ENCODE results near the gene UMPS.

UMPS gene

GRCh38 chr3:124791639-124792151 is 61.4 kb downstream of the UMPS start:
- no peak overlapping the region for H3K4me3 ChIP-seq (ENCODE audit: low read depth, low read length)
- no peaks in the 10 kb centered on the region for H3K4me1 ChIP-seq (ENCODE audit: control insufficient read depth, insufficient read depth, low read length)
- CTCF ChIA-PET, result interaction anchor here (0.9 to 1.3 kb wide), 4 partner anchors 30 to 109 kb away, joined by 3 to 4 read pairs (median 3); no protein-coding TSS in a partner anchor
- no peak for TF ChIP-seq ZNF768 (tag by site-specific recombination; IDR thresholded peaks at IDR 0.05)
- no peak for TF ChIP-seq ZNF121 (tag by site-specific recombination; IDR thresholded peaks at IDR 0.05)
- TF ChIP-seq ZNF132 (tag by site-specific recombination; IDR thresholded peaks at IDR 0.05; ENCODE audit: borderline replicate concordance), result no peak
- TF ChIP-seq ZNF362 (tag by site-specific recombination; IDR thresholded peaks at IDR 0.05), result no peak
- TF ChIP-seq ZNF701 (tag by site-specific recombination; IDR thresholded peaks at IDR 0.05), result no peak
- no peak for TF ChIP-seq INSM2 (tag by site-specific recombination; IDR thresholded peaks at IDR 0.05)
- POLR2A ChIA-PET, result no interaction called here
- no peaks in the 10 kb centered on the region for H3K9me3 ChIP-seq (ENCODE audit: control insufficient read depth, insufficient read depth, low read depth, low read length)
- H3K36me3 ChIP-seq (ENCODE audit: control insufficient read depth in 2 of 2, insufficient read depth in 1 of 2, low read length in 2 of 2), result peaks cover 0 to 26% of the 10 kb centered on the region in 2 experiments; a peak in 1 of 3 replicates
- H3K27ac ChIP-seq (ENCODE audit: extremely low read depth, low read depth, low read length), result no peak overlapping the region

GRCh38 chr3:124792341-124793040 is 62.2 kb downstream of the UMPS start:
- no peak overlapping the region for H3K27ac ChIP-seq (ENCODE audit: extremely low read depth, low read depth, low read length)
- ChIA-PET POLR2A (no interaction called here), CTCF (interaction anchor here (0.9 to 1.6 kb wide), 5 partner anchors 31 to 109 kb away, joined by 3 to 4 read pairs (median 3); no protein-coding TSS in a partner anchor)
- H3K4me3 ChIP-seq (ENCODE audit: low read depth, low read length), result no peak overlapping the region
- TF ChIP-seq GLIS1 (tag by site-specific recombination; IDR thresholded peaks at IDR 0.05) (no peak), ZNF837 (tag by site-specific recombination; IDR thresholded peaks at IDR 0.05) (no peak), PBX3 (CRISPR knock-in tag; IDR thresholded peaks at IDR 0.05) (no peak), ZNF10 (tag by site-specific recombination; IDR thresholded peaks at IDR 0.05) (no peak), ZNF521 (tag by site-specific recombination; IDR thresholded peaks at IDR 0.05) (no peak), ZFP69B (tag by site-specific recombination; IDR thresholded peaks at IDR 0.05) (no peak), PRDM4 (tag by site-specific recombination; IDR thresholded peaks at IDR 0.05) (no peak), ZNF133 (tag by site-specific recombination; IDR thresholded peaks at IDR 0.05) (no peak), ZNF274 (IDR thresholded peaks at IDR 0.05; ENCODE audit: low read length) (no peak), ZNF274 (tag by site-specific recombination; IDR thresholded peaks at IDR 0.05; ENCODE audit: borderline replicate concordance) (no peak), HIC1 (tag by site-specific recombination; IDR thresholded peaks at IDR 0.05) (no peak), ELK4 (IDR thresholded peaks at IDR 0.05; ENCODE audit: borderline replicate concordance, low read depth, low read length) (no peak)
- no peaks in the 10 kb centered on the region for H3K9me3 ChIP-seq (ENCODE audit: control insufficient read depth, insufficient read depth, low read depth, low read length)
- H3K36me3 ChIP-seq (ENCODE audit: control insufficient read depth in 2 of 2, insufficient read depth in 1 of 2, low read length in 2 of 2), result peaks cover 0 to 27% of the 10 kb centered on the region in 2 experiments; a peak in 1 of 3 replicates
- no peaks in the 10 kb centered on the region for H3K4me1 ChIP-seq (ENCODE audit: control insufficient read depth, insufficient read depth, low read length)

Measured in HEK293 (cell line).